ENCODE measurements around the gene MYLK4.

MYLK4 gene

GRCh38 chr6:2688401-2689064 lies 62.2 kb downstream of the MYLK4 start:
- DNase-seq, result no peak

GRCh38 chr6:2687456-2687855 lies 63.3 kb downstream of the MYLK4 start:
- DNase-seq, result no peak

GRCh38 chr6:2686515-2686914 lies 64.2 kb downstream of the MYLK4 start:
- DNase-seq, result no peak

- DNase-seq, result no peak
These were observed 65.7 kb downstream of the MYLK4 start for GRCh38 chr6:2684766-2685754.

- DNase-seq, result no peak
These were observed 66.5 kb downstream of the MYLK4 start for GRCh38 chr6:2684103-2684749.

GRCh38 chr6:2680264-2680922 lies 70.3 kb downstream of the MYLK4 start:
- DNase-seq, result no peak

GRCh38 chr6:2677080-2677593 lies 73.6 kb downstream of the MYLK4 start:
- no peak for DNase-seq

- DNase-seq, result no peak
These were observed 74.7 kb downstream of the MYLK4 start for GRCh38 chr6:2676048-2676447.

- DNase-seq, result no peak
These were observed 75.9 kb downstream of the MYLK4 start for GRCh38 chr6:2674857-2675256.

- no peak for DNase-seq
These were observed 81.5 kb downstream of the MYLK4 start for GRCh38 chr6:2669067-2669700.

- no peak for DNase-seq
These were observed 83.1 kb downstream of the MYLK4 start for GRCh38 chr6:2667617-2668016.

GRCh38 chr6:2666906-2667575 lies 83.7 kb downstream of the MYLK4 start:
- DNase-seq, result no peak

- no peak for DNase-seq
These were observed 85.3 kb downstream of the MYLK4 start for GRCh38 chr6:2665146-2666070.

GRCh38 chr6:2663123-2663522 lies 87.6 kb downstream of the MYLK4 start:
- DNase-seq, result no peak

GRCh38 chr6:2661651-2662050 lies 89.1 kb downstream of the MYLK4 start:
- DNase-seq, result no peak

- no peak for DNase-seq
These were observed 90.8 kb downstream of the MYLK4 start for GRCh38 chr6:2659882-2660281.

- DNase-seq, result no peak
These were observed 91.3 kb downstream of the MYLK4 start for GRCh38 chr6:2659381-2659780.

GRCh38 chr6:2658788-2659187 lies 91.9 kb downstream of the MYLK4 start:
- DNase-seq, result no peak

GRCh38 chr6:2656460-2657079 lies 94.2 kb downstream of the MYLK4 start:
- no peak for DNase-seq

GRCh38 chr6:2655844-2656433 lies 94.8 kb downstream of the MYLK4 start:
- DNase-seq, result no peak
